SK-N-SH treated with all-trans-retinoic acid at 6 μM for 48 hours (cell line): Measurements from ENCODE around the gene CRB3.
"Not testable (repeated sequence)": the region's sequence is repeated elsewhere in the genome, so short reads cannot be mapped to it uniquely, and the experiment has no call there.

Source experiments
- ATAC-seq: fragments of 200-7000 bp; cut with Tn5 transposase; 3 replicates; pipeline ENCODE4 v1.9.1; 2020; ENCODE audit warnings: mild to moderate bottlenecking, moderate library complexity
- ARNTL ChIP-seq: fragments of 450-650 bp; formaldehyde crosslinking; IDR thresholded peaks from 2 replicates; pipeline ENCODE4 v1.5.0; 2020; ENCODE audit warnings: low read depth, mild to moderate bottlenecking, moderate library complexity, borderline replicate concordance
- BACH2 ChIP-seq: fragments of 250-450 bp; sonication (Bioruptor Pico); IDR thresholded peaks from 2 replicates; pipeline ENCODE4 v1.9.0; 2021; ENCODE audit warnings: mild to moderate bottlenecking, borderline replicate concordance
- CREB5 ChIP-seq: fragments of 250-450 bp; sonication (Bioruptor Pico); IDR thresholded peaks from 2 replicates; pipeline ENCODE4 v1.5.1; 2020; ENCODE audit warnings: low read depth, mild to moderate bottlenecking, moderate library complexity
- CSDC2 ChIP-seq: fragments of 250-450 bp; sonication (Bioruptor Pico); IDR thresholded peaks from 2 replicates; pipeline ENCODE4 v1.5.0; 2020; ENCODE audit warnings: mild to moderate bottlenecking, moderate library complexity
- CSRNP3 ChIP-seq: fragments of 250-450 bp; sonication (Bioruptor Pico); IDR thresholded peaks from 2 replicates; pipeline ENCODE4 v1.5.1; 2021; ENCODE audit warnings: mild to moderate bottlenecking, moderate library complexity
- GLIS3 ChIP-seq: fragments of 250-450 bp; sonication (Bioruptor Pico); IDR thresholded peaks from 2 replicates; pipeline ENCODE4 v1.5.0; 2020; ENCODE audit warnings: mild to moderate bottlenecking, moderate library complexity
- OSR1 ChIP-seq: fragments of 250-450 bp; sonication (Bioruptor Pico); IDR thresholded peaks from 2 replicates; pipeline ENCODE4 v1.8.0; 2022; ENCODE audit warnings: moderate library complexity, mild to moderate bottlenecking, inconsistent platforms
- POU6F1 ChIP-seq: fragments of 250-450 bp; sonication (Bioruptor Pico); IDR thresholded peaks from 2 replicates; pipeline ENCODE4 v1.8.0; 2021; ENCODE audit warnings: low read depth, mild to moderate bottlenecking, moderate library complexity, borderline replicate concordance
- PPARA ChIP-seq: fragments of 250-450 bp; sonication (Bioruptor Pico); IDR thresholded peaks from 2 replicates; pipeline ENCODE4 v1.5.0; 2020; ENCODE audit warnings: mild to moderate bottlenecking, borderline replicate concordance
- RARB ChIP-seq: fragments of 250-450 bp; sonication (Bioruptor Pico); IDR thresholded peaks from 2 replicates; pipeline ENCODE4 v1.8.0; 2021; ENCODE audit warnings: mild to moderate bottlenecking, moderate library complexity
- SNAI2 ChIP-seq: fragments of 250-450 bp; sonication (Bioruptor Pico); IDR thresholded peaks from 2 replicates; pipeline ENCODE4 v1.5.0; 2020; ENCODE audit warnings: mild to moderate bottlenecking, moderate library complexity
- TCF4 ChIP-seq: fragments of 250-450 bp; sonication (Bioruptor Pico); IDR thresholded peaks from 2 replicates; pipeline ENCODE4 v1.8.0; 2021; ENCODE audit warnings: mild to moderate bottlenecking, moderate library complexity, borderline replicate concordance
- TOX ChIP-seq: fragments of 250-450 bp; sonication (Bioruptor Pico); IDR thresholded peaks from 2 replicates; pipeline ENCODE4 v1.8.0; 2021; ENCODE audit warnings: mild to moderate bottlenecking, moderate library complexity, borderline replicate concordance
- ZC3H10 ChIP-seq: fragments of 250-450 bp; sonication (Bioruptor Pico); IDR thresholded peaks from 2 replicates; pipeline ENCODE4 v1.5.1; 2021; ENCODE audit warnings: mild to moderate bottlenecking, moderate library complexity
- ZFP3 ChIP-seq: fragments of 250-450 bp; sonication (Bioruptor Pico); IDR thresholded peaks from 2 replicates; pipeline ENCODE4 v1.5.0; 2020; ENCODE audit warnings: mild to moderate bottlenecking, moderate library complexity
- ZNF70 ChIP-seq: fragments of 450-650 bp; formaldehyde crosslinking; IDR thresholded peaks from 2 replicates; pipeline ENCODE4 v1.5.0; 2020; ENCODE audit warnings: mild to moderate bottlenecking, moderate library complexity
- ZNF8 ChIP-seq: fragments of 450-650 bp; formaldehyde crosslinking; IDR thresholded peaks from 2 replicates; pipeline ENCODE4 v1.5.0; 2020; ENCODE audit warnings: mild to moderate bottlenecking, moderate library complexity
- TF ChIP-seq, protein P1 (sequence below): fragments of 250-450 bp; sonication (Bioruptor Pico); IDR thresholded peaks from 2 replicates; pipeline ENCODE4 v1.5.0; 2020; ENCODE audit warnings: mild to moderate bottlenecking, moderate library complexity

The CRB3 gene

DNA sequence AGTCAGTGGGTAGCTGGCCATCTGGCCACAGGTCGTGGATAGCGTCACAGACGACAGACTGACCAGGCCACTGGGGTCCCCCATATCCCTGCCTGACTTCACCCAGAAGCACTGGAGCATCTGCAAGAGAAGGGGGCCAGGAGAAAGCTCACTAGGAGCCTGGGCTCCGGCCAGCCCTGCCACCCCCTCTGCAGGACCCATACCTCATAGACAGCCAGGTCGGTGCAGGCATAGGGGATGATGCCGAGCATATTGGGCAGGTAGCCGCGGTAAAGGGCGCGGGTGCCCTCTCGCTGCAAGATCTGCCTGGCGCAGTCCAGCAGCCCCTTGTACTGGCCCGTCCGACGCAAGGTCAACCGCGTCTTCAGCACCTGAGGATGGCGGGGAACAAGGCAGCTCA, 36.9 kb upstream of the CRB3 start:
- no peak for ATAC-seq
- no peak for TF ChIP-seq ARNTL (CRISPR knock-in tag)
- TF ChIP-seq ZC3H10 = no peak
- no peak for TF ChIP-seq TCF4
- TF ChIP-seq BACH2 (CRISPR knock-in tag) = no peak
- TF ChIP-seq POU6F1 (CRISPR knock-in tag) = no peak
- no peak for TF ChIP-seq OSR1 (CRISPR knock-in tag)

- ATAC-seq = not testable (repeated sequence)
These were observed 35.2 kb upstream of the CRB3 start for GRCh38 chr19:6428692-6429418.

DNA sequence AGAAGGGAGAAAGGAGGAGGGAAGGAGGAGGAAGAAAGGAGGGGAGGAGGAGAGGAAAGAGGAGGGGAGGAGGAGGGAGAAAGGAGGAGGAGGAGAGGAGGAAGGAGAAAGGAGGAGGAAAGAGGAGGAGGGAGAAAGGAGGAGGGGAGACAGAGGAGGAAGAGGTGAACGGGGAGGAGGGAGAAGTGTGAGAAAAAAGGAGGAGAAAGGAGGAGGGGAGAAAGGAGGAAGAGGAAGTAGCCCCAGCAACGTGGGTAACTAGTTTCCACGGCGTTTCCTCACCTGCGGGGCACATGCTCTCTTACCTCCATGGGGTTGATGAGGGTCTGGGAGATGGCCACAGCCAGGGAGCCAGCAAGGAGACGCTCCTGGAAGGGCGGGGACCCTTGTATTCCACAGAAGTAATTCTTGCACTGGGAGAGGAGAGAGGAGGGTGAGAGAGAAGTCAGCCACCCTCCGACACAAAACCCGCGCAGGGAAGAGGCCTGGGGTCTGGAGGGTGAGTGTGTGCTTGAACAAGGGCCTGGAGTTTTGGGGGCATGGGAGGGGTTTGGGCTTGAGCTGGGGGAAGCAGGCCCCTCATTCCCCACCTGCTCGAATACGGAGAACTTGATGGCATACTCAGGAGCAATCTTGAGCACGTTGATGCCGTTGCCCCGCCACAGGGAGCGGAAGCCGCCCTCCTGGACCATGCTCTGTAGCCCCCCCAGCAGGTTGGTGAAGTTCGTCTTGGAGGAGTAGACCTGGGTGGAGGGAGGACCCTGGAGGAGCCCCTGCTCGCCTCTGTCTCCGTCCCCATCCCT, 34.5 kb upstream of the CRB3 start:
- ATAC-seq = no peak
- TF ChIP-seq RARB (no peak), ZC3H10 (no peak)

GRCh38 chr19:6431891-6432290, 32.2 kb upstream of the CRB3 start:
- TF ChIP-seq SNAI2 (CRISPR knock-in tag) (no peak), ZNF70 (no peak), ZFP3 (CRISPR knock-in tag) (no peak), CREB5 (CRISPR knock-in tag) (no peak), BACH2 (CRISPR knock-in tag) (no peak)
- ATAC-seq = no peak

- TF ChIP-seq RARB = no peak
- TF ChIP-seq BACH2 (CRISPR knock-in tag) = no peak
- no peak for TF ChIP-seq ZNF8
- TF ChIP-seq, all 23 proteins: peak for 0
- no peak for ATAC-seq
These were observed 30.9 kb upstream of the CRB3 start for GRCh38 chr19:6433165-6433564.

- TF ChIP-seq SNAI2 (CRISPR knock-in tag) = no peak
- no peak for TF ChIP-seq ZFP3 (CRISPR knock-in tag)
- no peak for TF ChIP-seq CSDC2
- TF ChIP-seq TOX (CRISPR knock-in tag) = no peak
- no peak for TF ChIP-seq RARB
- no peak for TF ChIP-seq OSR1 (CRISPR knock-in tag)
- TF ChIP-seq PPARA (CRISPR knock-in tag) = no peak
- TF ChIP-seq POU6F1 (CRISPR knock-in tag) = no peak
- no peak for TF ChIP-seq ZNF70
- TF ChIP-seq CREB5 (CRISPR knock-in tag) = no peak
- TF ChIP-seq CSRNP3 (CRISPR knock-in tag) = no peak
- TF ChIP-seq, protein P1, sequence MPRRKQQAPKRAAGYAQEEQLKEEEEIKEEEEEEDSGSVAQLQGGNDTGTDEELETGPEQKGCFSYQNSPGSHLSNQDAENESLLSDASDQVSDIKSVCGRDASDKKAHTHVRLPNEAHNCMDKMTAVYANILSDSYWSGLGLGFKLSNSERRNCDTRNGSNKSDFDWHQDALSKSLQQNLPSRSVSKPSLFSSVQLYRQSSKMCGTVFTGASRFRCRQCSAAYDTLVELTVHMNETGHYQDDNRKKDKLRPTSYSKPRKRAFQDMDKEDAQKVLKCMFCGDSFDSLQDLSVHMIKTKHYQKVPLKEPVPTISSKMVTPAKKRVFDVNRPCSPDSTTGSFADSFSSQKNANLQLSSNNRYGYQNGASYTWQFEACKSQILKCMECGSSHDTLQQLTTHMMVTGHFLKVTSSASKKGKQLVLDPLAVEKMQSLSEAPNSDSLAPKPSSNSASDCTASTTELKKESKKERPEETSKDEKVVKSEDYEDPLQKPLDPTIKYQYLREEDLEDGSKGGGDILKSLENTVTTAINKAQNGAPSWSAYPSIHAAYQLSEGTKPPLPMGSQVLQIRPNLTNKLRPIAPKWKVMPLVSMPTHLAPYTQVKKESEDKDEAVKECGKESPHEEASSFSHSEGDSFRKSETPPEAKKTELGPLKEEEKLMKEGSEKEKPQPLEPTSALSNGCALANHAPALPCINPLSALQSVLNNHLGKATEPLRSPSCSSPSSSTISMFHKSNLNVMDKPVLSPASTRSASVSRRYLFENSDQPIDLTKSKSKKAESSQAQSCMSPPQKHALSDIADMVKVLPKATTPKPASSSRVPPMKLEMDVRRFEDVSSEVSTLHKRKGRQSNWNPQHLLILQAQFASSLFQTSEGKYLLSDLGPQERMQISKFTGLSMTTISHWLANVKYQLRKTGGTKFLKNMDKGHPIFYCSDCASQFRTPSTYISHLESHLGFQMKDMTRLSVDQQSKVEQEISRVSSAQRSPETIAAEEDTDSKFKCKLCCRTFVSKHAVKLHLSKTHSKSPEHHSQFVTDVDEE (CRISPR knock-in tag) = no peak
- no peak for TF ChIP-seq GLIS3 (CRISPR knock-in tag)
- TF ChIP-seq ZNF8 = no peak
- TF ChIP-seq, all 23 proteins: peak for 0
- ATAC-seq = no peak
These were observed 30.4 kb upstream of the CRB3 start, which contains the start of gene SLC25A41 for GRCh38 chr19:6433663-6434062. Gene SLC25A41 (minus strand): TSS chr19:6433763. CDS start chr19:6433693, 70 bp downstream.
